ENCODE results near the gene RPH3AL. TPM values are rescaled to one million over a fixed set of nuclear protein-coding genes. Genes with fewer than 3 reads are reported as not detected.

Gene RPH3AL
- polyA plus RNA-seq, 4 donors: 3.1 to 24.7 (median 18.1) TPM

GRCh38 chr17:266219-266618 is 86.4 kb downstream of the RPH3AL start:
- no peak for DNase-seq (ENCODE audit: low read depth in 4 of 4, low spot score in 3 of 4)

GRCh38 chr17:265718-266117 is 86.9 kb downstream of the RPH3AL start:
- no peak for DNase-seq (ENCODE audit: low read depth in 4 of 4, low spot score in 3 of 4)

GRCh38 chr17:263773-264172 is 88.8 kb downstream of the RPH3AL start:
- no peak for DNase-seq (ENCODE audit: low read depth in 4 of 4, low spot score in 3 of 4)

GRCh38 chr17:263271-263670 is 89.3 kb downstream of the RPH3AL start:
- no peak for DNase-seq (ENCODE audit: low read depth in 4 of 4, low spot score in 3 of 4)

- no peak for DNase-seq (ENCODE audit: low read depth in 4 of 4, low spot score in 3 of 4)
These were observed 91.0 kb downstream of the RPH3AL start for GRCh38 chr17:261635-262034.

- no peak for DNase-seq (ENCODE audit: low read depth in 4 of 4, low spot score in 3 of 4)
These were observed 91.7 kb downstream of the RPH3AL start for GRCh38 chr17:260944-261343.

DNA sequence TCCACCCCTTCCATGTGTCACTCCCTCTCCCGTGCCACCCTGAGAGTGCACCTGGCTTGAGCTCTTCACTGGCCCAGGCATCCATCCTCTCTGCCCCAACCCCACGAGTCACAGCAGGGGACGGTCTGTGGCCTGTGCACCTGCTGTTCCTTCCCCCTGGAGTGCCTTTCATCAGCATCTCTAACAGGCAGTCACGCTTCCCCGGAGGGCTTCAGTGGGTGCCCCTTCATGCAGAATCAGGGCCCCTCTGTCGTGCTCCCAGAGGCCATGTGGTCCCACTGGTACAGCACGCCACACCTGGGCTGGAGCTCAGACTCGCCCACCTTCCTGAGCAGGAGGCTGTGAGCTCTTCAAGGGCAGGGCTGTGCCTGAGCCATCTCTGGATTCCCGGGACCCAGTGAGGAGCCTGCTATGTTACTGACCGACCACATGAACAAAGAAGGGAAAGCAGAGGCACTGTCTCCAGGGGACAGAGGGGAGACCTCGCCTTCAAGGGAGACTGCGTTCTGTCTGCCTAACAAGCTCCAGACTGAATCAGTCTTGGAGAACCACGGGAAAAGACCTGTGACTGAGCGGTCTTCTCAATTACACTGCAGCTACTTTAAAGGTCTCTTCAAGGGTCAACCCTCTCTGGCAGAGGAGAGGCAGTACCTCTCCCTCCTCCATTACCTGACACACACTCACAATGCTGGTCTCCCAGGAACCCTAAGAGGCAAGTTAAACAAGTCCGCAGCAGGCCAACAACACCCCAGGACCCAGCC is 92.4 kb downstream of the RPH3AL start:
- peak in 1 of 4 donors; percentile 36 for DNase-seq (ENCODE audit: low read depth in 4 of 4, low spot score in 3 of 4)

DNA sequence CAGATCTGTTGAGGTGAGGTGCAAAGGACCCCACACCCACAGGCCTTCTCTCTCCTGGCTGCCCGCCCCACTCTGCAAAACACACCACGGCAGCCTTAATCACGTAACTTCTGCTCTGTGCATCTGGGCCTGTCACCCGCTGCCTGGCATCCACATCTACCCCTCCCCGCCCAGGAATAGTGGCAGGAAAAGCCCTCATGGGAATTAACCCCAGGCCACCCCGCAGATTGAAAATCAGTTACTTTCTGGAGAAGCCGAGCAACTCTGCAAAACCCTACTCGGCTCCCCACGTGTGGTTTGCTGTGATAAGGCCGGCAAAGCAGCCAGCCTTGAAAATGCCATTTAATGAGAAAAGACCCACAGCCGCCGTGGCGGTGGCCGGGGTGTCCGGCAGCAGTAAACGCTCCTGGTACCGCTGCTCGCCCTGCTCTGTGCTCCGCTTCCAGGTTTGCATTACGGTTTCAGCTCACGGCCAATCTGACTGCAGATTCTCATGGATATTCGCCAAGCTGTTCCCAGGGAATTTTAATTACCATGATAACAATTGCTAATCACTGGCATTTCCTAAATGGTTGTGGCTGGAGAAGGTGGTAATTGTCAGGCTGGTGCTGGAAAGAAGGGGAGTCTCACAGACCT is 93.1 kb downstream of the RPH3AL start:
- DNase-seq (ENCODE audit: low read depth in 4 of 4, low spot score in 3 of 4): no peak

GRCh38 chr17:258906-259305 is 93.7 kb downstream of the RPH3AL start:
- no peak for DNase-seq (ENCODE audit: low read depth in 4 of 4, low spot score in 3 of 4)

GRCh38 chr17:258045-258734 is 94.4 kb downstream of the RPH3AL start:
- no peak for DNase-seq (ENCODE audit: low read depth in 4 of 4, low spot score in 3 of 4)

- no peak for DNase-seq (ENCODE audit: low read depth in 4 of 4, low spot score in 3 of 4)
These were observed 99.3 kb downstream of the RPH3AL start for GRCh38 chr17:253091-253846.

- DNase-seq (ENCODE audit: low read depth in 4 of 4, low spot score in 3 of 4): no peak
These were observed 100.2 kb downstream of the RPH3AL start for GRCh38 chr17:252456-252855.

GRCh38 chr17:251531-251930 is 101.1 kb downstream of the RPH3AL start:
- no peak for DNase-seq (ENCODE audit: low read depth in 4 of 4, low spot score in 3 of 4)

GRCh38 chr17:250487-251300 is 101.9 kb downstream of the RPH3AL start:
- no peak for DNase-seq (ENCODE audit: low read depth in 4 of 4, low spot score in 3 of 4)

DNA sequence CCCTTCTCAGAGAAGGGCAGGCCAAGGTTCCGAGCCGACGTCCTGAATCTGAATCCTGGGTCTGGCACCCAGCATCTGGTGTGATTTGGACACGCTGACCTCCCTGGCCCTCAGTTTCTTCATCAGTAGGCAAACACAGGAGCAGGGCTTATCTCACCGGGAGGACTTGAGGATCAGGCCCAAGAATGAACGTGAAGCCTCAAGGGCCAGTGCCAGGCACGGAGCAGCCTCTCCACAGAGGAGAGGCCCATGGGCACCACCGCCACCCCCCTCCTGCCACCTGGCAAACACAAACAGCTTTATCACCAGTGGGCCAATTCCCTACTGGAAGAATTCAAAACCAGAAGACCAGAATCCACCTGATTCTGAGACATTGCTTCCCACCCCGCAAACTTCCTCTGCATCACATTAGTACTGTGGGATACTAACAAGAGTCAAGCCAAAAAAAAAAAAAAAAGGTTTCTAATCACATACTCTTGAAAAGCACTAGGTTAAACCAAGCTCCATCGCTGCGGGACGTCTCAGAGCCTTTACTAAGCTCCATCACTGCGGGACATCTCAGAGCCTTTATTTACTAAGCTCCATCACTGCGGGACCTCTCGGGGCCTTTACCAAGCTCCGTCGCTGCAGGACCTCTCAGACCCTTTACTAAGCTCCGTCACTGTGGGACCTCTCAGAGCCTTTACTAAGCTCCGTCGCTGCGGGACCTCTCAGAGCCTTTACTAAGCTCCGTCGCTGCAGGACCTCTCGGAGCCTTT is 103.2 kb downstream of the RPH3AL start:
- DNase-seq (ENCODE audit: low read depth in 4 of 4, low spot score in 3 of 4): no peak

DNA sequence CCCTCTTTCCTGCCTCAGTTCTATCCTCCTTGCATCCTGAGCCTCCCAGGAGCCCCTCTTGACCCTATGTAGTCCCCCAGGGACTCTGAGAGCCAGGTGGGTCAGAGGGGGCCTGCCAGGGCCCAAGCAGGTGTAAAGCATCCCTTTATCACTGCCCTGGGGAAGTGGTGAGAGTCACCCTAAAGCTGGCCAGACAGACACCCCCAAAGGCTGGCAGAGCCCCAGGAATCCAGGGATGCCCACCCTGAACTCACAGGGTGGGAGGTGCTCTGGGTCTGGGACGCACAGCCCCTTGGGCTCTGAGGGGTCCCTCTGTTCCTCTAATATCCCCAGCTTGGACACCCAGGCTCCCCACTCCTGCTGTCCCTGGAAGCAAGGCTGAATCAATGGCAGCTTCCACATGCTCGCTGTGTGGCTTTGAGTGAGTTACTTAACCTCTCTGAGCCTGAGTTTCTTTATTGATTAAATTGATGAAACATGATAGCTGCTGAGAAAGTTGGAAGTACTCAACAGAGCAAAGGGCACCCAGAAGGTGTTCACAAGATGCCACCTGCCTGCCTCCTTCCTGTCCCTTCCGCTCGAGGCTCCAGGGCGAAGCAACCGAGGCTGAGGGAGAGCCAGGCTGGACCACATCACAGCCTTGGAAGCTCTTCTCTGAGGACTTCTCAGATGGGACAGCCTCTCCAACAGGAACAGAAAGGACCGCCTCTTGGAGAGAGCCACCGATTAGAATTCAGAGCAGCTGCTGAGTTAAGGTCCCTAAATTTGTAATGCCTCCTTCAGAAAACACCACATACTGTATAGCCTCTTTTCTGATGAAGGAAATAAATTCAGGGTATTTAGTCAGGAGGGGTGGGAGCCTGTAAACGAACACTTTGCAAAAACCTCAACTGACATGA is 104.0 kb downstream of the RPH3AL start:
- DNase-seq (ENCODE audit: low read depth in 4 of 4, low spot score in 3 of 4): no peak

- DNase-seq (ENCODE audit: low read depth in 4 of 4, low spot score in 3 of 4): no peak
These were observed 104.8 kb downstream of the RPH3AL start for GRCh38 chr17:247767-248166.

DNA sequence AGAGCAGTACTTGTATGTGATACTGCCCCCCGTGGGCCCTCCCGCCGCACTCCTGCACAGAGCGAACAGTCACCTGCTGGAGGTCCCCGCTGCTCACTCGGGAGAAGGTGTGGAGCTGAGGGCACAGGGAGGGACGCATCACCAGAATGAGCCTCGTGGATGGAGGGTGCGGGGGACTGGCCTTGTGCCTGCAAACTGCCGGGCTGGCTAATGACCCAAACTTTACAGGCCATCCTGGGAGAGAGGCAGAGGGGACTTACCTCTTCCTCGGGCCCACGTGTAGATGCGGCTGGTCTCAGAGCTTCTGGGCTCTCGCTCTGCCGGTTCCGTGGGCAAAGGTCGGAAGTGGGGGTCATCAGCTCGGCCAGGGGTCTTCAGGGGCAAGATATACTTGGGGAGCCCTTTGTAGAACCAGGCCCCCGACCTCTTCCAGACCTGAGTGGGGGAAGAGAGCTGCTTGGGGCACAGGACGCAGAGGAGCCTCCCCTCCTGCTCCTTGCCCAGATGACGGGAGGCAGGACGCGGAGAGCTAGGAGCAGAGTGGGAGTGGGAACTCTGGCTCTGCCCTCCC is 105.7 kb downstream of the RPH3AL start:
- no peak for DNase-seq (ENCODE audit: low read depth in 4 of 4, low spot score in 3 of 4)

All from left renal pelvis (tissue), 4 donors.